Fibroblast of lung (primary cell): ENCODE results near the gene GPN3.

Source experiments
- CTCF ChIP-seq, 2 donors: IDR thresholded peaks in 1 of 2; conservative IDR thresholded peaks in 1 of 2; 1 replicate in 1 of 2; 2 replicates in 1 of 2; pipeline ENCODE4 v1.5.1; 2011 to 2012; ENCODE audit warnings: low read length in 2 of 2, control low read depth in 1 of 2, inconsistent platforms in 1 of 2, low read depth in 1 of 2, mild to moderate bottlenecking in 1 of 2
- EZH2 ChIP-seq: IDR thresholded peaks from 2 replicates; pipeline ENCODE4 v1.5.1; 2012; ENCODE audit warnings: low read length, control low read depth, mild to moderate bottlenecking; ENCODE audit errors: missing control alignments

DNA sequence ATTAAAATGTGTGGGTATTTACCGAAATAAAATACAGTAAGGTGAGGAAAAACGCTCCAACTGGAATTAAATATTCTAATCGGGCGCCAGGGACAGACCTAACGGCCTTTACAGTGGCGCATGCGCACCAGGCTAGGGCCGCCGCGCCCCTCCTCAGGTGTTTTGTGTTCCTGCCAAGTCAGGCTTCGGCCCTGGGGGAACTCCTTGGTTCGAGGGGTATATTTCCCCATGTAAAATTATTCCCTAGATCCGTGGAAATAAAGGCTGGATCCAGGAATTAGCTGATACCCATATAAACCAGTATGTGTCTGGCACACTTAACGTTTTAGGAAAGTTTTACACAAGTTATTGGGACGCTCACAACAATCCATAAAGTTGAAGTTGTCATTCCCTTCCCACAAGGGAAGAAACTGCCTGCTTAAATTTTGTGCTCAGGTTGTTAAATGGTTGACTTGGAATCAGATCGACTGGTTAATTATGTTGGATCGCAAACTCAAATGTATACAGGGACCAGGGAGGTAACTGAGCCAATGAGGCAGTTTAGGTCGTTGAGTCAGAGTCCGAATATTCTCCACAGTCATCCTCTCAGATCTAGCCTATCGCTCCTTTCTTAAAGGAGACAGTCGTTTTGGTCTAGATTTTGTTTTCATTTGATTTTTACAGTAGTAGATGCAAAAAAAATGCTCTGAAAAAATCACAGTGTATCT, 63.9 kb downstream of the GPN3 start:
- TF ChIP-seq EZH2: no peak
- no peak for TF ChIP-seq CTCF (conservative IDR thresholded peaks at IDR 0.05 in 1 of 2, IDR thresholded peaks at IDR 0.05 in 1 of 2; ENCODE audit: low read depth in 1 of 2, low read length in 2 of 2)
